ENCODE results near the gene SLC7A10. TPM values are rescaled to one million over a fixed set of nuclear protein-coding genes. Genes with fewer than 3 reads are reported as not detected.

The SLC7A10 gene
- polyA plus RNA-seq, 3 donors, result 0.22 to 0.40 (median 0.33) TPM

DNA sequence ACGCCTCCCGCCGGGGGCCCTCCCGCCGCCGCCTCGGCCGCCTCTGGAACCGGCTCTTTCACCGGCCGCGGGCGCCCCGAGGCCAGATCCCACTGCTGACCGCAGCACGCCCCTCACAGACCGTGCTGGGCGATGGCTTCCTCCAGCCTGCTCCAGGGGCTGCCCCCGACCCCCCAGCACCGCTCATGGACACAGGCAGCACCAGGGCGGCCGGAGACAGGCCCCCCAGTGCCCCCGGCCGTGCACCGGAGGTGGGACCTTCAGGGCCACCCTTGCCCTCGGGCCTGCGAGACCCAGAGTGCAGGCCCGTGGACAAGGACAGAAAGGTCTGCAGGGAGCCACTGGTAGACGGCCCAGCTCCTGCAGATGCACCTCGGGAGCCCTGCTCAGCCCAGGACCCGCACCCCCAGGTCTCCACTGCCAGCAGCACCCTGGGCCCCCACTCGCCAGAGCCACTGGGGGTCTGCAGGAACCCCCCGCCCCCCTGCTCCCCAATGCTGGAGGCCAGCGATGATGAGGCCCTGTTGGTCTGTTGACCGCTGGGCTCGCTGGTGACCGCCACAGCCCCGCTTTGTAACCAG is 18.5 kb downstream of the SLC7A10 start:
- no peak for DNase-seq (ENCODE audit: extremely low read depth in 1 of 11, low read depth in 9 of 11, low spot score in 4 of 11)

DNA sequence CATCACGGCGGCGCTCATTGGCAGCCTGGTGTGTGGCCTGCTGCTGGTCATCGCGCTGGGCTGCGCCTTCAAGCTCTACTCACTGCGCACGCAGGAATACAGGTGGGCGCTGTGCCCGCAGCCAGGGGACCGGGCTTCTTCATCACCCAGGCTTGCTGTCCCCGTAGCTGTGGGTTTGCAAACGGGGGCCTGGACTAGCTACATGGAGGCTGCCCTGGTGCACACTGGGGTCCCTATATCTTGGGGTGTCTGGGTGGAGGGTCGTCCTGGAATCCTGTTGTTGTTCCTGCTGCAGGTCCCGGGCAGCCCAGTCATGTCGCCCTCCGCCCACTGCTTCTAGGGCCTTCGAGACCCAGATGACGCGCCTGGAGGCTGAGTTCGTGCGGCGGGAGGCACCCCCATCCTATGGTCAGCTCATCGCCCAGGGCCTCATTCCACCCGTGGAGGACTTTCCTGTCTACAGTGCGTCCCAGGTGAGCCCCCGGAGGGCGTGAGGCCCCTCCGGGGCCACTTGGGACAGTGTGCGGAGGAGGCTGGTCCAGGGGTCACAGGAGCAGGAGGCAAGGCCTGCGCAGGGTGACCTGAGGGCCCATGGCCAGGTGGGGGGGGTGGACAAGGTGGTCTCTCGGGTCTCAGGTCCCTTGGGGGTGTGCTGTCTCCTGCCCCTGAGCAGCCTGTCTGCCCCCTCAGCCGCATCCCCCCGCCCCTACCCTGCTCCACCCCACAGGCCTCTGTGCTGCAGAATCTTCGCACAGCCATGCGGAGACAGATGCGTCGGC is 19.2 kb downstream of the SLC7A10 start:
- no peak for DNase-seq (ENCODE audit: extremely low read depth in 1 of 11, low read depth in 9 of 11, low spot score in 4 of 11)

DNA sequence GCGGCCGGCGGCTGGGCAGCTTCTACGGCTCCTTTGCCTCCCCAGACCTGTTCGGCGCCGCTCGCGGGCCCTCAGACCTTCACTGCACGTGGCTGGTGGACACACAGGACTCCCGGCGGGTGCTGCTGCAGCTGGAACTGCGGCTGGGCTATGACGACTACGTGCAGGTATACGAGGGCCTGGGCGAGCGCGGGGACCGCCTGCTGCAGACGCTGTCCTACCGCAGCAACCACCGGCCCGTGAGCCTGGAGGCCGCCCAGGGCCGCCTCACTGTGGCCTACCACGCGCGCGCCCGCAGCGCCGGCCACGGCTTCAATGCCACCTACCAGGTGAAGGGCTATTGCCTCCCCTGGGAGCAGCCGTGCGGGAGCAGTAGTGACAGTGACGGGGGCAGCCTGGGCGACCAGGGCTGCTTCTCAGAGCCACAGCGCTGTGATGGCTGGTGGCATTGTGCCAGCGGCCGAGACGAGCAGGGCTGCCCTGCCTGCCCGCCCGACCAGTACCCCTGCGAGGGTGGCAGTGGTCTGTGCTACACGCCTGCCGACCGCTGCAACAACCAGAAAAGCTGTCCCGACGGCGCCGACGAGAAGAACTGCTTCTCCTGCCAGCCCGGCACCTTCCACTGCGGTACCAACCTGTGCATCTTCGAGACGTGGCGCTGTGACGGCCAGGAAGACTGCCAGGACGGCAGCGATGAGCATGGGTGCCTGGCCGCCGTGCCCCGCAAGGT is 20.0 kb downstream of the SLC7A10 start:
- no peak for DNase-seq (ENCODE audit: extremely low read depth in 1 of 11, low read depth in 9 of 11, low spot score in 4 of 11)

GRCh38 chr19:33205110-33205509 is 20.5 kb downstream of the SLC7A10 start:
- DNase-seq (ENCODE audit: extremely low read depth in 1 of 11, low read depth in 9 of 11, low spot score in 4 of 11), result no peak

- no peak for DNase-seq (ENCODE audit: extremely low read depth in 1 of 11, low read depth in 9 of 11, low spot score in 4 of 11)
Observed at GRCh38 chr19:33204136-33204973, 21.3 kb downstream of the SLC7A10 start.

DNA sequence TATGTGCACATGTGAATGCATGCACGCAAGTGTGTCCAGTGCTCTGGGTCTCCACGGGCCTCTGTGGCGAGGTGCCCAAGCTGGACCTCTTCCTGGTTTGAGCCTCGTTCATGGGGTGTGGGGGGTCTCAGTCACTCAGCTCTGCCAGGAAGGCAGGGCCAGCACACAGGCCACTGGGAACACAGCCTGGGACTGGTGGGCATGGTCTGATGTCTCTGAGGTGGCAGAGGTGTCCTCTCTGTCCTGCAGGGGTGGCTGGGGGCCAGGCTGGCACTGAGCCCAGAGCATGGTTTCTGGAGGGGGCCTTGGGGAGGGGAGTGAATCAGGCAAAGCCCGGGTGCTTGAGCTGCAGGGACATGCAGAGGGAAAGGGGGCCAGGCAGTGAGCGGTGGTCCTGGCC is 22.1 kb downstream of the SLC7A10 start:
- DNase-seq (ENCODE audit: extremely low read depth in 1 of 11, low read depth in 9 of 11, low spot score in 4 of 11), result no peak

- no peak for DNase-seq (ENCODE audit: extremely low read depth in 1 of 11, low read depth in 9 of 11, low spot score in 4 of 11)
Observed at GRCh38 chr19:33202546-33203507, 22.8 kb downstream of the SLC7A10 start.

DNA sequence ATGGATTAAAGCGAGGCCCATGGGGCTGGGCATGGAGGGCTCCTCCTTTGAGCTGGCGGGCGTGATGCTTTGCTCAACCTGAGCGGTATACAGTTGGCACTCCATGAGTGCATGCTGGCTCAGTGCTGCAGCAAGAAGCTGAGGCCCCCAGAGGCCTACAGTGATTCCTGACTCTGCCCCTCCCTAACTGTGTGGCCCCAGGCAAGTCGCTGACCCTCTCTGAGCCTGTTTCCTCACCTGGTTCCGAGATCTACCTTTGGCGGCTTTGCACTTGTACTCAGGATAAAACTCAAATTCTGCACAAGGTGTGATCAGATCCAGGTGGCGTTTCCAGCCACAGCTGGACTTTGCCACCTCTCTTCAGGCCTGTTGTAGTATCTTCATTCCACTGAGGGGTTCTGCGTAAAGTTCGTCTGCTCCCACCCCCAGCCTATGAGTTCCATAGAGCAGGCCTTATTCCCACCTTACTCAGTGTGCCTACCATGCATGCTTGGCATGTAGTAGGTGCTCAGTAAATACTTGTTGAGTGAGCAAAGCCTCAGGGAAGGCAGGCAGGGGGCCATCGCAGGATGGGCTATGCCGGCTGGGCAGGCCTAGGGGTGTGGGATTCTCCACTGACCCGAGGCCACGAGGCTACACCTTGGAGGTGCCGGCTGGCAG is 23.6 kb downstream of the SLC7A10 start:
- no peak for DNase-seq (ENCODE audit: extremely low read depth in 1 of 11, low read depth in 9 of 11, low spot score in 4 of 11)

DNA sequence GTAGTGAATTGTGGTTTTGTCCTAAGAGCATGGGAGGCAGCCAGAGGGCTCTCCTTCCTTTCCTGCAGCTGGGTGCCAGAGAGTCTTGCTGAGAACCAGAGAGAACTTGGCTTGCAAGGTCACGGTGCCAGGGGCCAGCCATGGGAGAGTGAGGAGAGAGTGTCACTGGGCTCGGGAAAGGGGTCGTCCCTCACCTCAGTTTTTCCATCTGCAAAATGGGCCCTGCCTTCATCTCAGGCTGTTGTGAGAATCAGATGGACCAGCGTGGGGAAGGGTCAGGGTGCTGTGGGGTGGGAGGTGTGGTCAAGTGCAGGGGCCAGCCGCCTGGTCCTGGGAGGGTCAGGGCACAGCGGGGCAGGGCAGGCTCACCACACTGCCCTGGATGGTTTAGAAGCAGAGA is 24.2 kb downstream of the SLC7A10 start:
- no peak for DNase-seq (ENCODE audit: extremely low read depth in 1 of 11, low read depth in 9 of 11, low spot score in 4 of 11)

DNA sequence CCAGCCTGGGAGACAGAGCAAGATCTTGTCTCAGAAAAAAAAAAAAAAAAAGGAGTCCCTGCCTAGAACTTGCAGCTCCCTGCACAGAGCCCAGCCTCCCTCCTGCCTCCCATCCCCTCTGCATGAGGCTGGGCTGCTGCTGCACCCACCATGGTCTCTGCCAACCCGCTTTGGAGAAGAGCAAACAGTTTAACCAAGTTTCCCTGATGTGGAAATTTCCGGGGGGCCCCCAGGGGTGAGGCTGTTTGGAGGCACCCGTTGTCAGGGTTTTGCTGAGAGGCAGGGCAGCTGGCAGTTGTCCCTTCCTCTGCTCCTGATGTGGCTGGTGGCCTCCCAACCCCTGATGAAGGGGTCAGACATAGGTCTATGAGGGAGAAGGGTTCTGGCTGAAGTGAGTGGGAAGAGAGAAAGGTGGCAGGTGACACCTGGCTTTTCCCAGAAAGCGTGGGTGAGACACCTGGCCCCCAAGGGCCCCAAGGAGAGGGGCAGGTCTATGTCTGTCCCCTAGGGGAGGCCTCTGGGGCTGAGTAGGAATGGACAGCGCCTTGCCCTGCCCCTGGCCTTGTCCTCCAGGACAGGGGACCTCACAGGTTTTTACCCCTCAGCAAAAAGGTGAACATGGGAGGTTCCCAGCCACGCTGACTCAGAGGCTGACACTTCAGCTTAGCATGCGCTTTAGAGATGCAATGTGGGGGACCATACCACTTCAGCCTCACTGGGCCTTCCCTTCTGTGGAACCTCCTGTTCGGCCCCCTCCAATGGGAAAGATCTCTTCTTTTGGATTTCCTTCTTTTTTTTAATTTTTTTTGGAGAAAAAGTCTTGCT is 26.0 kb downstream of the SLC7A10 start:
- DNase-seq (ENCODE audit: extremely low read depth in 1 of 11, low read depth in 9 of 11, low spot score in 4 of 11), result no peak

- no peak for DNase-seq (ENCODE audit: extremely low read depth in 1 of 11, low read depth in 9 of 11, low spot score in 4 of 11)
Observed at GRCh38 chr19:33198169-33198568, 27.5 kb downstream of the SLC7A10 start.

DNA sequence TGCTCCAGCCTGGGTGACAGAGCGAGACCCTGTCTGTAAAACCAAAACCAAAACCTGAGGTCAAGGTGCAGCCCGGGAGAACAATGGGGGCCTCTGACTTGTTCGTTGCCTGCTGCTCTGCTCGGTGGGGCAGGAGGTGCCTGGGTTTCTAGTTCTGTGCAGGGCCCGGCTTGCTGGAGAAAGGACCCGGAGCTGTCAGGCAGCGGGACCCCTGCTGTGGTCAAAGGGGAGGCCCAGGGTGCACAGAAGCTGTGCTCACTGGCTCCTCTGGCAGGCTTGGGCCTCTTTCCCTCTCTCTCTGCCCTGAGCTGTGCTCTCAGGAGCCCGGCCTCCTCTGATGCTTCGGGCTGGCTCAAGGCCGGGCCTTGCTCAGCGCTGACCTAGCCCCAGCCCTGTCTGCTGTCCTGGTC is 28.1 kb downstream of the SLC7A10 start:
- no peak for DNase-seq (ENCODE audit: extremely low read depth in 1 of 11, low read depth in 9 of 11, low spot score in 4 of 11)

- DNase-seq (ENCODE audit: extremely low read depth in 1 of 11, low read depth in 9 of 11, low spot score in 4 of 11), result no peak
Observed at GRCh38 chr19:33196446-33197193, 29.0 kb downstream of the SLC7A10 start.

DNA sequence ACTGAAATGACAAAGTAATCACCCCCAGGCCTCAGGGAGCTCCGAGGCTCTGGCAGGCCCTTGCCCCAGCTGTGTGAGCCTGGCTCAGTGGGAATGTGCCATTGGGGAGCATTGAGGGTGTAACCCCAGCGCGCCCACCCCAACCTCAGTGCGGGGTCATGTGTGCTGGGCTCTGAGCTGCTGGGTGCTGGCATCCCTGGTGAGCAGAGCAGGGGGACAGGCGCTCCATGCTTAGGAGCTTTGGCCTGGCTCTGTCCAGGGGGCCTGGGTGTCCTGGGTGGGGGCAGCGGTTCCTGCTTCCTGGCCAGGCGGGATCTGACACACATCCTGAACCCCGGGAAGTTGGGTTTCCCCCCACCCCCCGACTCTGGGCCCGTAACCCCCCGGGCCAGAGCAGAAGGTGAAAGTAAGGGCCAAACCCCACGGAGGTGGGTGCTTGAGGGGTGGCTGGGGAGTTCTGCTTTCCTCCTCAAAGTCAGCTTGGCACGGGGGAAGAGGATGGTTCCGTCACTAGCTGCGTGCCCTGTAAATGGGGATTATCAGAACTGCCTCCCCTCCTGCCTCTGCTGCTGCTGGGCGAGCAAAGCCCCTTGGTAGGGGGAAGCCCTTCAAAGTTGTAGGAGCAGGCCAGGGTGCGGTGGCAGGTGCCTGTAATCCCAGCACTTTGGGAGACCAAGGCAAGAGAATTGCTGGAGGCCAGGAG is 29.9 kb downstream of the SLC7A10 start:
- no peak for DNase-seq (ENCODE audit: extremely low read depth in 1 of 11, low read depth in 9 of 11, low spot score in 4 of 11)

GRCh38 chr19:33194886-33195644 is 30.6 kb downstream of the SLC7A10 start:
- DNase-seq (ENCODE audit: extremely low read depth in 1 of 11, low read depth in 9 of 11, low spot score in 4 of 11), result peak in 1 of 11 donors; percentile 23
